ENCODE results near the gene SMOC1. TPM values are rescaled to one million over a fixed set of nuclear protein-coding genes. Genes with fewer than 3 reads are reported as not detected.

Gene SMOC1
- total and polyA plus RNA-seq, 2 of the 8 experiments (the other 6 are each of a cell fraction or from before 2014, with no cell fraction given): 1.6 to 2.4 TPM

DNA sequence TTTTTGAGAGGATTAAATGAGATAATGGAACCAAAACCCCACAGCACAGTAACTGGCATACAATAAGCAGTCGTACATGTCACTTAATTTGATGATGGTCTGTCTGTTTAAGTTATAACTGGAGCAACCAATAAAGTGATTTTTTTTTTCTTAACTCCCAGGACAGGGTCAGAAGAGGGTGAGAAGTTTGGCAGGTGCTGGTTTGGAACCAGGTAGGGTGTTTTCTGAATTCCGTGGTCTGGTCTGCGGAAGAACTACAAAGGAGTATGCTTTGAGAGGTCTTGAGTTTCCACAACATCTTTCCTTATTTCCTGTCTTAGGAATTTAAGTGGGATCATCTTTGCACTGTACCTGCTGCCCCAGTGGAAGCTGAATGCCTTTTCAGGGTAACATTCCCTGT is 197.8 kb downstream of the SMOC1 start:
- Histone ChIP-seq H3K4ac (replicated peaks; ENCODE audit: insufficient read length, low read depth, low read length) (no peak overlapping the region), H3K14ac (ENCODE audit: insufficient read length) (no peak overlapping the region), H3K27me3 (replicated peaks in 1 of 4; ENCODE audit: control insufficient read depth in 3 of 4, extremely low read depth in 1 of 4, insufficient read depth in 3 of 4, low read length in 3 of 4) (no peaks in the 10 kb centered on the region), H2BK5ac (ENCODE audit: low read depth, low read length) (no peak overlapping the region), H3K18ac (ENCODE audit: extremely low read depth, low read length) (no peak overlapping the region), H2BK120ac (replicated peaks; ENCODE audit: low read depth, low read length) (no peak overlapping the region), H3K36me3 (ENCODE audit: control insufficient read depth in 2 of 4, insufficient read depth in 4 of 4, low read length in 3 of 4) (no peaks in the 10 kb centered on the region), H2BK15ac (ENCODE audit: low read length) (no peak overlapping the region), H3K27ac (ENCODE audit: low read depth, low read length) (no peak overlapping the region), H3K79me1 (ENCODE audit: low read depth, low read length) (no peaks in the 10 kb centered on the region), H4K8ac (ENCODE audit: extremely low read depth, insufficient read depth, low read length) (no peak overlapping the region), H3K9me3 (ENCODE audit: insufficient read depth in 2 of 2, low read depth in 1 of 2, low read length in 1 of 2) (no peaks in the 10 kb centered on the region), H3K79me2 (ENCODE audit: control insufficient read depth in 1 of 2, insufficient read depth in 2 of 2, low read length in 2 of 2) (no peaks in the 10 kb centered on the region), H3K4me3 (ENCODE audit: extremely low read depth in 1 of 4, insufficient read depth in 2 of 4, low read depth in 3 of 4, low read length in 4 of 4) (no peak overlapping the region), H3K4me2 (ENCODE audit: insufficient read depth in 1 of 2, low read depth in 2 of 2, low read length in 2 of 2) (no peak overlapping the region), H2BK12ac (ENCODE audit: low read depth, low read length) (no peak overlapping the region), H3K23ac (ENCODE audit: insufficient read length) (no peak overlapping the region), H4K5ac (ENCODE audit: insufficient read length, low read depth, low read length) (no peak overlapping the region), H3K23me2 (ENCODE audit: low read depth, low read length) (0 out of 2 replicates have a peak, but pooled peaks cover 2% of the 10 kb centered on the region), H3K56ac (replicated peaks; ENCODE audit: insufficient read length, low read depth, low read length) (no peak overlapping the region), H3K9ac (replicated peaks in 1 of 4; ENCODE audit: extremely low read depth in 1 of 4, low read depth in 3 of 4, low read length in 3 of 4) (no peak overlapping the region), H2BK20ac (ENCODE audit: low read length) (no peak overlapping the region), H4K20me1 (replicated peaks in 1 of 2; ENCODE audit: control insufficient read depth in 1 of 2, insufficient read depth in 2 of 2, low read length in 2 of 2) (no peaks in the 10 kb centered on the region), H3K4me1 (replicated peaks in 1 of 4; ENCODE audit: control insufficient read depth in 3 of 4, insufficient read depth in 4 of 4, low read length in 3 of 4) (peaks cover 0 to 6% (median 0%) of the 10 kb centered on the region in 4 experiments; a peak in 3 of 7 replicates), H4K91ac (replicated peaks; ENCODE audit: insufficient read length, low read length) (no peak overlapping the region), H2AK5ac (ENCODE audit: low read depth, low read length) (no peak overlapping the region), H2AFZ (ENCODE audit: low read length) (no peak overlapping the region)
- CTCF ChIA-PET (ENCODE audit: partially characterized antibody): interaction anchor here (0.5 to 6.5 kb wide), 4 partner anchors 15 to 273 kb away, joined by 3 to 80 read pairs (median 5); no protein-coding TSS in a partner anchor
- POLR2A ChIA-PET (ENCODE audit: partially characterized antibody): no interaction called here
- DNase-seq (ENCODE audit: low read depth in 1 of 2, low spot score in 2 of 2): no peak
- FAIRE-seq: no peak
- TF ChIP-seq YY1 (IDR thresholded peaks at IDR 0.05; ENCODE audit: low read depth, low read length) (no peak), TCF12 (IDR thresholded peaks at IDR 0.05; ENCODE audit: low read depth, low read length) (no peak), SP4 (IDR thresholded peaks at IDR 0.05; ENCODE audit: low read length) (no peak), NANOG (IDR thresholded peaks at IDR 0.05; ENCODE audit: insufficient read depth, low read depth, low read length, poor library complexity, severe bottlenecking) (no peak), TBP (IDR thresholded peaks at IDR 0.05; ENCODE audit: low read depth, low read length) (no peak)
- 91% methylated on average over 3 of the region's 3 CpGs; no CpG with 5 or more reads in 1 of the 2 experiments for WGBS, 2 experiments (ENCODE audit: extremely low coverage in 1 of 2, insufficient coverage in 1 of 2, insufficient read length in 1 of 2, insufficient replicate concordance in 2 of 2, low coverage in 1 of 2, low lambda C conversion rate in 2 of 2, missing lambda C conversion rate in 1 of 2)

Data from H1 (cell line).